Gastrocnemius medialis (tissue), 4 donors: Measurements from ENCODE around the gene TEX38. TPM values are rescaled to one million over a fixed set of nuclear protein-coding genes. Genes with fewer than 3 reads are reported as not detected.

ENCODE experiments used
- ATAC-seq, 2 donors: fragments of 150-250 bp; one replicate each; pipeline ENCODE4 v1.9.1; 2016
- DNase-seq, 2 donors: peaks; one replicate each; pipeline ENCODE4 v3.0.0-alpha.2; 2019
- H3K27ac ChIP-seq, 4 donors: fragments of 200-600 bp; sonication (generic); 1 replicate in 1 of 4; 2 replicates in 3 of 4; pipeline ENCODE4 v1.5.1; 2016 to 2018; ENCODE audit warnings: mild to moderate bottlenecking in 2 of 4, moderate library complexity in 1 of 4
- H3K27me3 ChIP-seq, 3 donors: fragments of 200-600 bp; sonication (generic) in 2 of 3; 1 replicate in 1 of 3; 2 replicates in 2 of 3; pipeline versions ENCODE4 v1.5.1 to v1.6.0; 2016 to 2019; ENCODE audit warnings: mild to moderate bottlenecking in 1 of 3, moderate library complexity in 1 of 3
- H3K36me3 ChIP-seq, 2 donors: fragments of 200-600 bp; sonication (generic) in 1 of 2; one replicate each; pipeline ENCODE4 v1.5.1; 2017 to 2018
- H3K4me1 ChIP-seq, 2 donors: fragments of 200-600 bp; sonication (generic) in 1 of 2; one replicate each; pipeline ENCODE4 v1.5.1; 2016 to 2017; ENCODE audit warnings: mild to moderate bottlenecking in 2 of 2
- H3K4me3 ChIP-seq, 4 donors: fragments of 200-600 bp; sonication (generic) in 3 of 4; 1 replicate in 1 of 4; 2 replicates in 3 of 4; pipeline ENCODE4 v1.5.1; 2016 to 2019; ENCODE audit warnings: mild to moderate bottlenecking in 2 of 4
- H3K9me3 ChIP-seq, 3 donors: fragments of 200-600 bp; sonication (generic) in 2 of 3; 1 replicate in 1 of 3; 2 replicates in 2 of 3; pipeline ENCODE4 v1.5.1; 2016 to 2019
- POLR2A ChIP-seq, 2 donors: fragments of 450-650 bp; IDR thresholded peaks; one replicate each; pipeline ENCODE4 v1.6.1; 2017; ENCODE audit warnings: antibody characterized with exemption in 2 of 2, mild to moderate bottlenecking in 2 of 2, moderate library complexity in 2 of 2
- in situ Hi-C, 4 donors: fragments of 200-750 bp; cut with MboI; loops; one replicate each; pipeline versions ENCODE4 v1.15.0 to v1.8.0; 2017; ENCODE audit warnings: low sequenced_read_pairs in 4 of 4
- intact Hi-C: fragments of 100-400 bp; cut with DNase I; formaldehyde crosslinking; loops from one replicate; pipeline ENCODE4 v1.15.1; 2023; ENCODE audit warnings: low total_unique reads
- total RNA-seq, 4 donors: library from RNA; depleted of rRNA; stranded (reverse); fragments of >200 nt; gene quantifications; one replicate each; pipeline versions ENCODE4 v1.1.0 to v1.2.3, GENCODE V29; 2016
- TF ChIP-seq, protein P1 (sequence below), 5 experiments: fragments of 450-650 bp in 3 of 5; fragments of 200-600 bp in 2 of 5; sonication (generic) in 2 of 5; IDR thresholded peaks in 4 of 5; conservative IDR thresholded peaks in 1 of 5; 1 replicate in 4 of 5; 2 replicates in 1 of 5; pipeline ENCODE4 v1.5.1; 2016 to 2019; ENCODE audit warnings: antibody characterized with exemption in 5 of 5, mild to moderate bottlenecking in 3 of 5, moderate library complexity in 3 of 5

The TEX38 gene
- total RNA-seq, 4 donors from 2014 or later = not detected

DNA sequence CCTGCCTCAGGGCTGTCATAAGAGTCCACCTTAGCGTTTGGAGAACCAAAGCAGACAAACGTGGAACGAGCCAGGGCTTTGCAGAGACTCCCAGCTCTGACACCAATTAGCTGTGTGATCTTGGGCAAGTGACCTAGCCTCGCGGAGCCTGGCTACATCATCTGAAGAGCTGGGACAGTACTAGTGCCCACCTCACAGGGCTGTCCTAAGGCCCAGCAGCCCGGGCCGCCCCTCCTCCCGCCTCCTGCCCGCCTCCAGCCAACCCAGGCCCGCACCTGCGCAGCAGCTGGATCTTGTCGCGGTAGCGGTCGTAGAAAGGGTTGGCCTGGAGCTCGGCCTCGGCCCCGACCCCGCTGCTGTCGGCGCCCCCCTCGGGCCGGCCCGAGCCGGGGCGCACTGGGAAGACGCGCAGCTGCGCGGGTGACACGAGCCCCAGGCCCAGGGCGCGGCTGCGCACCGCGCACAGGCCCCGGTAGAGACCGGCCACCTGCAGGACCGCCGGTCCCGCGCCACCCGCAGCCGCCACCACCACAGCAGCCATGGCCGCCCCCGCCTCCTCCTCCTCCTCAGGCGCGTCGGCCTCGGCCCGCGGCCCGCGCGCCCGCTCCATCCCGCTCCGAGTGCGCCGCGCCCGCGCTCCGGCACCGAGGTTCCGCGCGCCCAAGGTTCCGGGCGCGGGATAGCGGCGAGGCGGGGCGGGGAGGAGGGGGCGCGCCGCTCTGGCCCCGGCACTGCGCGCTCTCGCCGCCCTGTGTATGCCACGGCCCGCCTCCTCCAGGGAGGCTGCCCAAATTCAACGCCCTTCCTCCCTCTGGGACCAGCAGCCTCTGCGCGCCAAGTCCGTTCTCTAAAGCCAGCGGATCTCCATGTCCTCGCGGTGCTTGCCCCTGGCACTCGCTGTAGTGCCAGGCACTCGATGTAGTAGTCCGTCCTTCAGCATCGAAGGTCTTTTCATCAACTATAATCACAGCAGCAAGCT is 3.6 kb upstream of the TEX38 start, which contains the start of gene ATPAF1:
Gene ATPAF1 (minus strand): TSS at position 583 of the 979 bp plus-strand sequence. CDS start 42 bp downstream, at position 541.
- in situ Hi-C loops = no loop called here
- peak; percentile 28 to 83 for DNase-seq
- Histone ChIP-seq H3K4me1 (peaks cover 21 to 22% of the 10 kb centered on the region in 2 donors), H3K4me3 (peak within 1 kb of the TSS; percentile 79 to 91 (median 90)), H3K36me3 (peaks cover 0 to 23% of the 10 kb centered on the region in 2 donors), H3K27me3 (no peaks in the 10 kb centered on the region), H3K27ac (peak within 1 kb of the TSS; percentile 72 to 91 (median 83)), H3K9me3 (no peaks in the 10 kb centered on the region)
- ATAC-seq = peak; percentile 84 to 87
- intact Hi-C loops = loop anchor here (1.0 to 2.0 kb wide), 2 partner anchors 51 kb away; partner anchors contain the start of genes EFCAB14 and MOB3C
- TF ChIP-seq, protein P1, sequence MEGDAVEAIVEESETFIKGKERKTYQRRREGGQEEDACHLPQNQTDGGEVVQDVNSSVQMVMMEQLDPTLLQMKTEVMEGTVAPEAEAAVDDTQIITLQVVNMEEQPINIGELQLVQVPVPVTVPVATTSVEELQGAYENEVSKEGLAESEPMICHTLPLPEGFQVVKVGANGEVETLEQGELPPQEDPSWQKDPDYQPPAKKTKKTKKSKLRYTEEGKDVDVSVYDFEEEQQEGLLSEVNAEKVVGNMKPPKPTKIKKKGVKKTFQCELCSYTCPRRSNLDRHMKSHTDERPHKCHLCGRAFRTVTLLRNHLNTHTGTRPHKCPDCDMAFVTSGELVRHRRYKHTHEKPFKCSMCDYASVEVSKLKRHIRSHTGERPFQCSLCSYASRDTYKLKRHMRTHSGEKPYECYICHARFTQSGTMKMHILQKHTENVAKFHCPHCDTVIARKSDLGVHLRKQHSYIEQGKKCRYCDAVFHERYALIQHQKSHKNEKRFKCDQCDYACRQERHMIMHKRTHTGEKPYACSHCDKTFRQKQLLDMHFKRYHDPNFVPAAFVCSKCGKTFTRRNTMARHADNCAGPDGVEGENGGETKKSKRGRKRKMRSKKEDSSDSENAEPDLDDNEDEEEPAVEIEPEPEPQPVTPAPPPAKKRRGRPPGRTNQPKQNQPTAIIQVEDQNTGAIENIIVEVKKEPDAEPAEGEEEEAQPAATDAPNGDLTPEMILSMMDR (IDR thresholded peaks at IDR 0.05 in 4 of 5, conservative IDR thresholded peaks at IDR 0.05 in 1 of 5) = peak in 1 of 5 experiments; percentile 12
- TF ChIP-seq POLR2A (IDR thresholded peaks at IDR 0.05) = peak; percentile 24 to 52

DNA sequence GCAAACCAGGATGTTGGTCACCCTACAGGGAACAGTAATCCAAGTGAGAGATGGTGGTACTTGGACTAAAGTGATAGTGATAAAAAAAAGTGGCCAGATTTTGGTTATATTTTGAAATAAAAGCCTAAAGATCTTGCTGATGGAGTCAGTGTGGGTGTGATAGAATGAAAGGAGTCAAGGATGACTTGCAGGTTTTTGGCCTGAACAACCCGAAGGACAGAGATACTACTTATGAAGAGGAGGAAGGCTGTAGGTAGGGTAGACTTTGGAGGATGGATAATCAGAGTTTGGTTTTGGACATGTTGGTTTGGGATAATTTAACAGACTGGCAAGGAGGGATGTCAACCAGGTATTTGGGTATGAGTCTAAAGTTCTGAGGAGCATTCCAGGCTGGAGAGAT is 1.5 kb upstream of the TEX38 start:
- peaks cover 21 to 22% of the 10 kb centered on the region in 2 donors for H3K4me1 ChIP-seq
- ATAC-seq (no peak), DNase-seq (no peak)
- intact Hi-C loops (no loop called here), in situ Hi-C loops (no loop called here)
- no peak overlapping the region for H3K4me3 ChIP-seq
- TF ChIP-seq, protein P1 (IDR thresholded peaks at IDR 0.05 in 4 of 5, conservative IDR thresholded peaks at IDR 0.05 in 1 of 5) = no peak
- TF ChIP-seq POLR2A (IDR thresholded peaks at IDR 0.05) = no peak
- H3K36me3 ChIP-seq = peaks cover 0 to 11% of the 10 kb centered on the region in 2 donors
- H3K27ac ChIP-seq = no peak overlapping the region
- no peaks in the 10 kb centered on the region for H3K27me3 ChIP-seq
- no peaks in the 10 kb centered on the region for H3K9me3 ChIP-seq

DNA sequence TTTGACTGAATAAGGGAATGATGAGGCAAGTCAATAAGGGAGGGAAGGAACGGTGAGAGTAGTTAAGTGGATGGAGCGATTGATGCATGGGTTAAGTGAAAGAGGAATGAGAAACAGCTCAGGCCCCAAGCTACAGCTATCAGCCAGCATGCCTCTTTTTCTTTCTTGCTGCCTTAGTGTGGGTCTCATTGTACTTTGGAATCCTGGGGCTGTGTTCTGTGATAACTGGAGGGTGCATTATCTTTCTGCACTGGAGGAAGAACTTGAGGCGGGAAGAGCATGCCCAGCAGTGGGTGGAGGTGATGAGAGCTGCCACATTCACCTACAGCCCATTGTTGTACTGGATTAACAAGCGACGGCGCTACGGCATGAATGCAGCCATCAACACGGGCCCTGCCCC is 1.0 kb downstream of the TEX38 start:
- DNase-seq = no peak
- H3K27me3 ChIP-seq = no peaks in the 10 kb centered on the region
- H3K9me3 ChIP-seq = no peaks in the 10 kb centered on the region
- peaks cover 0 to 30% of the 10 kb centered on the region in 2 donors for H3K36me3 ChIP-seq
- ATAC-seq = no peak
- H3K27ac ChIP-seq = no peak overlapping the region
- intact Hi-C loops (no loop called here), in situ Hi-C loops (no loop called here)
- no peak overlapping the region for H3K4me3 ChIP-seq
- peaks cover 0 to 6% of the 10 kb centered on the region in 2 donors for H3K4me1 ChIP-seq
- TF ChIP-seq, protein P1 (IDR thresholded peaks at IDR 0.05 in 4 of 5, conservative IDR thresholded peaks at IDR 0.05 in 1 of 5) = no peak
- no peak for TF ChIP-seq POLR2A (IDR thresholded peaks at IDR 0.05)

DNA sequence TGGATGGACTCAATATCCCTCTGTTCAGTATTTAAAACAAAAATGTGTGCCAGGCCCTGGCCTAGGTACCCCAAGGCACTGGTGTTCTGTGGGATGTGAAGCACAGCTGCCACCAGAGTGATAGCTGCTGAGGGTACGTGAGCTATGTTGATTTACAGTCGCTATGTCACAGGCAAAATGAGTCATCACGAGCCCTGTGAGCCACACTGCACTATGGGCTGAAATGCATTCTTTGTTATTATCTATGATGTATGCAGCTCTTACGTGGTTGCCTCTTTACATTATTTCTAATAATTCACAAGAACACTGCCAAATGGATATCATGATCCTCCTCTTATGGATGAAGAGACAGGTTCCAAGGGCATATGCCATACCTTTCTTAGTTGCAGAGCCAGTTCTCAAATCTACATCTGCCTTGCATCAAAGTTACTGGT is 2.1 kb downstream of the TEX38 start:
- in situ Hi-C loops (no loop called here), intact Hi-C loops (no loop called here)
- H3K36me3 ChIP-seq = peaks cover 0 to 38% of the 10 kb centered on the region in 2 donors
- TF ChIP-seq, protein P1 (IDR thresholded peaks at IDR 0.05 in 4 of 5, conservative IDR thresholded peaks at IDR 0.05 in 1 of 5) = no peak
- no peak for TF ChIP-seq POLR2A (IDR thresholded peaks at IDR 0.05)
- H3K4me3 ChIP-seq = no peak overlapping the region
- ATAC-seq (no peak), DNase-seq (no peak)
- no peaks in the 10 kb centered on the region for H3K9me3 ChIP-seq
- H3K27ac ChIP-seq = no peak overlapping the region
- H3K27me3 ChIP-seq = no peaks in the 10 kb centered on the region
- H3K4me1 ChIP-seq = peaks cover 0 to 2% of the 10 kb centered on the region in 2 donors
